Endothelial cell of umbilical vein (primary cell): Measurements from ENCODE around the gene ZMIZ2. TPM values are rescaled to one million over a fixed set of nuclear protein-coding genes. Genes with fewer than 3 reads are reported as not detected.

Experiments used
- BruUV-seq: library from RNA; stranded (reverse); fragments of 400-500 nt; replicated peaks from 2 replicates; lab custom pipeline; 2021; lab: Mats Ljungman, UMichigan
- CTCF ChIA-PET: fragments of 300-600, 350-600 bp; sonication (Branson Sonifier 250); formaldehyde crosslinking; loops from one replicate; lab custom pipeline; 2021; ENCODE audit warnings: antibody characterized with exemption, inconsistent platforms; lab: Charles Lee
- POLR2A ChIA-PET: fragments of 300-600, 350-600 bp; sonication (Branson Sonifier 250); formaldehyde crosslinking; loops from one replicate; lab custom pipeline; 2021; ENCODE audit warnings: antibody characterized with exemption, inconsistent platforms; lab: Charles Lee
- DNase-seq: peaks from one replicate; pipeline ENCODE4 v3.0.0-alpha.2; 2011; ENCODE audit warnings: low read depth, low spot score
- FAIRE-seq: peaks from 2 replicates; lab custom pipeline; 2011; peaks lifted over from hg19 to GRCh38; lab: Jason Lieb, UNC
- H2AFZ ChIP-seq: 2 replicates; pipeline ENCODE4 v1.6.0; 2012; ENCODE audit warnings: low read depth, low read length, control low read depth, inconsistent platforms
- H3K27ac ChIP-seq: 2 replicates; pipeline ENCODE4 v1.5.1; 2011; ENCODE audit warnings: low read depth, mild to moderate bottlenecking, control low read depth, low read length, moderate library complexity; ENCODE audit not compliant: insufficient read depth
- H3K27me3 ChIP-seq, 2 experiments: 2 replicates each; pipeline versions ENCODE4 v1.6.0 to v1.6.1; 2011; ENCODE audit warnings: low read length in 2 of 2, mixed read lengths in 1 of 2; ENCODE audit not compliant: control insufficient read depth in 2 of 2, insufficient read depth in 2 of 2
- H3K36me3 ChIP-seq, 2 experiments: 2 replicates in 1 of 2; 3 replicates in 1 of 2; pipeline ENCODE4 v1.5.1; 2011; ENCODE audit warnings: low read length in 2 of 2, mild to moderate bottlenecking in 1 of 2, moderate library complexity in 1 of 2; ENCODE audit not compliant: control insufficient read depth in 2 of 2, insufficient read depth in 2 of 2; ENCODE audit errors: extremely low read depth in 1 of 2
- H3K4me1 ChIP-seq: 3 replicates; pipeline ENCODE4 v1.5.1; 2011; ENCODE audit warnings: mild to moderate bottlenecking, low read length; ENCODE audit not compliant: control insufficient read depth, insufficient read depth; ENCODE audit errors: extremely low read depth
- H3K4me2 ChIP-seq: 2 replicates; pipeline ENCODE4 v1.6.1; 2011; ENCODE audit warnings: low read length, control low read depth, mixed read lengths; ENCODE audit not compliant: insufficient read depth
- H3K4me3 ChIP-seq, 3 experiments: fragments of 200-600 bp in 1 of 3; sonication (generic), shearing (Covaris generic) in 1 of 3; replicated peaks in 1 of 3; 2 replicates each; pipeline ENCODE4 v1.5.1; 2011 to 2016; ENCODE audit warnings: control low read depth in 3 of 3, low read length in 3 of 3, mild to moderate bottlenecking in 2 of 3, inconsistent platforms in 1 of 3, low read depth in 1 of 3, moderate library complexity in 1 of 3; ENCODE audit not compliant: insufficient read depth in 1 of 3
- H3K79me2 ChIP-seq: 2 replicates; pipeline ENCODE4 v1.6.0; 2012; ENCODE audit warnings: low read length, inconsistent platforms; ENCODE audit not compliant: control insufficient read depth, insufficient read depth
- H3K9ac ChIP-seq: replicated peaks from 2 replicates; pipeline ENCODE3; 2011; ENCODE audit warnings: low read length, control low read depth; ENCODE audit not compliant: insufficient read depth; ENCODE audit errors: extremely low read depth
- H3K9me1 ChIP-seq: replicated peaks from 3 replicates; pipeline ENCODE4 v1.6.0; 2011; ENCODE audit warnings: mild to moderate bottlenecking, low read length; ENCODE audit not compliant: control insufficient read depth, insufficient read depth; ENCODE audit errors: extremely low read depth
- H3K9me3 ChIP-seq: replicated peaks from 2 replicates; pipeline ENCODE4 v1.5.1; 2012; ENCODE audit warnings: low read length, inconsistent platforms; ENCODE audit not compliant: control insufficient read depth, insufficient read depth
- H4K20me1 ChIP-seq: replicated peaks from 2 replicates; pipeline ENCODE3; 2011; ENCODE audit warnings: mild to moderate bottlenecking, low read length; ENCODE audit not compliant: control insufficient read depth, insufficient read depth; ENCODE audit errors: extremely low read depth
- CTCF ChIP-seq, 2 donors: IDR thresholded peaks; 1 replicate in 1 of 2; 2 replicates in 1 of 2; pipeline ENCODE4 v1.5.1; 2011; ENCODE audit warnings: low read length in 2 of 2, mild to moderate bottlenecking in 2 of 2, moderate library complexity in 2 of 2, control low read depth in 1 of 2, inconsistent platforms in 1 of 2, low read depth in 1 of 2; ENCODE audit not compliant: insufficient read depth in 1 of 2; ENCODE audit errors: extremely low read depth in 1 of 2
- FOS ChIP-seq: IDR thresholded peaks from 2 replicates; pipeline ENCODE4 v1.6.1; 2011; ENCODE audit warnings: mild to moderate bottlenecking, low read length, moderate library complexity, borderline replicate concordance; ENCODE audit not compliant: insufficient read depth
- JUN ChIP-seq: IDR thresholded peaks from 2 replicates; pipeline ENCODE4 v1.6.1; 2011; ENCODE audit warnings: borderline replicate concordance, low read depth; ENCODE audit not compliant: insufficient read length, insufficient read depth
- MAX ChIP-seq: IDR thresholded peaks from 2 replicates; pipeline ENCODE4 v1.6.1; 2011; ENCODE audit not compliant: insufficient read depth, insufficient read length
- MYC ChIP-seq: IDR thresholded peaks from one replicate; pipeline ENCODE4 v1.6.1; 2011; ENCODE audit warnings: mild to moderate bottlenecking, low read depth, low read length
- POLR2A ChIP-seq: IDR thresholded peaks from 2 replicates; pipeline ENCODE4 v1.6.1; 2012; ENCODE audit warnings: low read depth, mild to moderate bottlenecking, control low read depth, low read length
- POLR2AphosphoS5 ChIP-seq: IDR thresholded peaks from 2 replicates; pipeline ENCODE4 v1.6.1; 2012; ENCODE audit warnings: low read depth, mild to moderate bottlenecking, control low read depth, low read length, moderate library complexity; ENCODE audit not compliant: insufficient read depth
- dilution Hi-C: fragments of 300-500 bp; cut with MboI; formaldehyde crosslinking; loops from one replicate; pipeline ENCODE4 v1.15.0; 2019; ENCODE audit warnings: low sequenced_read_pairs; ENCODE audit not compliant: extremely low pct_ligation_motif_present
- intact Hi-C: fragments of 100-400 bp; cut with micrococcal nuclease; formaldehyde crosslinking; loops from one replicate; pipeline ENCODE4 v1.10.0; 2022
- polyA plus RNA-seq, 4 experiments: library from polyadenylated mRNA; depleted of rRNA in 3 of 4; stranded (reverse) in 3 of 4; unstranded in 1 of 4; fragments of >200 nt; gene quantifications; 2 replicates each; pipeline versions ENCODE4 v1.2.1 to v1.2.3, GENCODE V29; 2011 to 2012; ENCODE audit warnings: missing spikeins in 1 of 4
- total RNA-seq: library from RNA; stranded (reverse); gene quantifications from 2 replicates; pipeline ENCODE4 v1.2.3, GENCODE V29; 2021

Gene ZMIZ2
- total and polyA plus RNA-seq, 2 donors (not counting 3 experiments of a cell fraction or from before 2014, with no cell fraction given) = 30.6 to 87.5 TPM

- no peaks in the 10 kb centered on the region for H3K79me2 ChIP-seq
- no peaks in the 10 kb centered on the region for H3K27me3 ChIP-seq
- DNase-seq (no peak), FAIRE-seq (no peak)
- TF ChIP-seq MAX (no peak), FOS (no peak), POLR2A (no peak), CTCF (IDR thresholded peaks at IDR 0.05; ENCODE audit: extremely low read depth in 1 of 2, insufficient read depth in 1 of 2, low read depth in 1 of 2, low read length in 2 of 2) (no peak), MYC (no peak), POLR2AphosphoS5 (no peak), JUN (no peak)
- no peak overlapping the region for H3K9ac ChIP-seq
- no peak overlapping the region for H3K27ac ChIP-seq
- no TSS peak for BruUV-seq
- no peaks in the 10 kb centered on the region for H3K9me3 ChIP-seq
- ChIA-PET CTCF (no interaction called here), POLR2A (no interaction called here)
- no peaks in the 10 kb centered on the region for H3K9me1 ChIP-seq
- no peak overlapping the region for H3K4me3 ChIP-seq
- H3K4me2 ChIP-seq = no peak overlapping the region
- no peaks in the 10 kb centered on the region for H3K4me1 ChIP-seq
- H4K20me1 ChIP-seq = no peaks in the 10 kb centered on the region
- intact Hi-C loops = no loop called here
- H3K36me3 ChIP-seq = no peaks in the 10 kb centered on the region
- H2AFZ ChIP-seq = no peak overlapping the region
- dilution Hi-C loops = no loop called here
Observed at GRCh38 chr7:44787762-44788161, 39.1 kb downstream of the ZMIZ2 start.
